Mesothelial cell of epicardium (in vitro differentiated cells): ENCODE results near the gene CCDC148. TPM values are rescaled to one million over a fixed set of nuclear protein-coding genes. Genes with fewer than 3 reads are reported as not detected.

Experiments used
- DNase-seq, 2 experiments: peaks; one replicate each; pipeline ENCODE4 v3.0.0; 2021; ENCODE audit warnings: low spot score in 2 of 2; ENCODE audit not compliant: unreplicated experiment in 2 of 2
- H3K27ac Mint-ChIP-seq: 2 replicates; pipeline ENCODE4 v1.8.0; 2021; ENCODE audit warnings: mixed read lengths
- H3K27me3 Mint-ChIP-seq: 2 replicates; pipeline ENCODE4 v1.8.0; 2021; ENCODE audit warnings: low read depth, mixed read lengths
- H3K36me3 Mint-ChIP-seq: 2 replicates; pipeline ENCODE4 v1.8.0; 2021; ENCODE audit warnings: mixed read lengths
- H3K4me1 Mint-ChIP-seq: 2 replicates; pipeline ENCODE4 v1.8.0; 2021; ENCODE audit warnings: mixed read lengths
- H3K4me3 Mint-ChIP-seq: 2 replicates; pipeline ENCODE4 v1.8.0; 2021; ENCODE audit warnings: mild to moderate bottlenecking, moderate library complexity, mixed read lengths
- H3K9me3 Mint-ChIP-seq: 2 replicates; pipeline ENCODE4 v1.8.0; 2021; ENCODE audit warnings: mixed read lengths
- CTCF ChIP-seq: fragments of 200-600 bp; sonication (generic); IDR thresholded peaks from one replicate; pipeline ENCODE4 v1.5.0; 2021; ENCODE audit warnings: antibody characterized with exemption; ENCODE audit not compliant: unreplicated experiment
- total RNA-seq: library from RNA; stranded (reverse); gene quantifications from 3 replicates; pipeline ENCODE4 v1.2.1, GENCODE V29; 2021

Gene CCDC148
- total RNA-seq, 1 donor from 2014 or later: 3.1 TPM

- no peaks in the 10 kb centered on the region for H3K27me3 Mint-ChIP-seq
- H3K27ac Mint-ChIP-seq: peak overlapping the region; percentile 16
- H3K9me3 Mint-ChIP-seq: no peaks in the 10 kb centered on the region
- no peak for DNase-seq
- no peak overlapping the region for H3K4me3 Mint-ChIP-seq
- peaks cover 65% of the 10 kb centered on the region for H3K4me1 Mint-ChIP-seq
- TF ChIP-seq CTCF: no peak
- H3K36me3 Mint-ChIP-seq: no peaks in the 10 kb centered on the region
Measured at GRCh38 chr2:158460632-158461297, 4.2 kb upstream of the CCDC148 start.

GRCh38 chr2:158459161-158460003 lies 2.8 kb upstream of the CCDC148 start:
- Mint-ChIP-seq H3K27ac (peak overlapping the region; percentile 96), H3K27me3 (no peaks in the 10 kb centered on the region), H3K9me3 (no peaks in the 10 kb centered on the region), H3K4me1 (peaks cover 56% of the 10 kb centered on the region), H3K4me3 (peak overlapping the region; percentile 87), H3K36me3 (no peaks in the 10 kb centered on the region)
- no peak for DNase-seq
- TF ChIP-seq CTCF: no peak

GRCh38 chr2:158458617-158458920 lies 2.0 kb upstream of the CCDC148 start:
- peak overlapping the region; percentile 87 for H3K4me3 Mint-ChIP-seq
- H3K4me1 Mint-ChIP-seq: peaks cover 50% of the 10 kb centered on the region
- no peak for TF ChIP-seq CTCF
- H3K27ac Mint-ChIP-seq: peak overlapping the region; percentile 96
- no peaks in the 10 kb centered on the region for H3K36me3 Mint-ChIP-seq
- H3K9me3 Mint-ChIP-seq: no peaks in the 10 kb centered on the region
- H3K27me3 Mint-ChIP-seq: no peaks in the 10 kb centered on the region
- DNase-seq: no peak

- no peak for TF ChIP-seq CTCF
- Mint-ChIP-seq H3K4me1 (peaks cover 45% of the 10 kb centered on the region), H3K36me3 (no peaks in the 10 kb centered on the region), H3K4me3 (peak overlapping the region; percentile 87), H3K27ac (peak overlapping the region; percentile 96), H3K27me3 (no peaks in the 10 kb centered on the region), H3K9me3 (no peaks in the 10 kb centered on the region)
- DNase-seq: peak; percentile 48 to 81
Measured at GRCh38 chr2:158457826-158458616, 1.5 kb upstream of the CCDC148 start.

- DNase-seq: peak; percentile 39 to 73
Measured at GRCh38 chr2:158457092-158457825, 706 bp upstream of the CCDC148 start.

More at GRCh38 chr2:158457092-158457825, 706 bp upstream of the CCDC148 start:
- peak overlapping the region; percentile 96 for H3K27ac Mint-ChIP-seq
- no peaks in the 10 kb centered on the region for H3K27me3 Mint-ChIP-seq
- peaks cover 37% of the 10 kb centered on the region for H3K4me1 Mint-ChIP-seq
- H3K36me3 Mint-ChIP-seq: no peaks in the 10 kb centered on the region
- no peaks in the 10 kb centered on the region for H3K9me3 Mint-ChIP-seq
- no peak for TF ChIP-seq CTCF
- H3K4me3 Mint-ChIP-seq: peak overlapping the region; percentile 87
